Esophagus muscularis mucosa (tissue), 4 donors: ENCODE data around the gene TRIM67. TPM values are rescaled to one million over a fixed set of nuclear protein-coding genes. Genes with fewer than 3 reads are reported as not detected.
A peak's percentile ranks its signal among the peaks of the same experiment; 100 is the strongest.

ENCODE experiments used
- DNase-seq: peaks from one replicate; pipeline ENCODE4 v3.0.0-alpha.2; 2017; ENCODE audit errors: extremely low spot score
- H3K27ac ChIP-seq, 4 donors: fragments of 200-600 bp; sonication (generic); replicated peaks in 1 of 4; 1 replicate in 3 of 4; 2 replicates in 1 of 4; pipeline ENCODE4 v1.5.1; 2016 to 2019; ENCODE audit warnings: mild to moderate bottlenecking in 1 of 4
- H3K27me3 ChIP-seq, 4 donors: fragments of 200-600 bp; sonication (generic); one replicate each; pipeline versions ENCODE4 v1.5.1 to v1.6.0; 2016 to 2019
- H3K36me3 ChIP-seq, 4 donors: fragments of 200-600 bp; sonication (generic); one replicate each; pipeline ENCODE4 v1.5.1; 2016 to 2019
- H3K4me1 ChIP-seq, 4 donors: fragments of 200-600 bp; sonication (generic); one replicate each; pipeline ENCODE4 v1.5.1; 2016 to 2019
- H3K4me3 ChIP-seq, 4 donors: fragments of 200-600 bp; sonication (generic); 1 replicate in 2 of 4; 2 replicates in 2 of 4; pipeline ENCODE4 v1.5.1; 2016 to 2019; ENCODE audit warnings: mild to moderate bottlenecking in 4 of 4, moderate library complexity in 1 of 4
- H3K9me3 ChIP-seq, 4 donors: fragments of 200-600 bp; sonication (generic); 1 replicate in 3 of 4; 2 replicates in 1 of 4; pipeline ENCODE4 v1.5.1; 2016 to 2019
- CTCF ChIP-seq, 3 experiments: fragments of 200-600 bp in 2 of 3; fragments of 450-650 bp in 1 of 3; sonication (generic) in 2 of 3; IDR thresholded peaks; one replicate each; pipeline ENCODE4 v1.5.1; 2017 to 2019; ENCODE audit warnings: antibody characterized with exemption in 3 of 3, mild to moderate bottlenecking in 2 of 3, moderate library complexity in 1 of 3
- EP300 ChIP-seq: sonication (generic); formaldehyde crosslinking; IDR thresholded peaks from one replicate; pipeline ENCODE4 v1.6.1; 2017; ENCODE audit warnings: antibody characterized with exemption
- POLR2A ChIP-seq: fragments of 450-650 bp; IDR thresholded peaks from one replicate; pipeline ENCODE4 v1.6.1; 2017; ENCODE audit warnings: antibody characterized with exemption, moderate library complexity, mild to moderate bottlenecking, low read depth
- POLR2AphosphoS5 ChIP-seq, 2 donors: sonication (generic); formaldehyde crosslinking; IDR thresholded peaks; one replicate each; pipeline ENCODE4 v1.6.1; 2017; ENCODE audit warnings: antibody characterized with exemption in 2 of 2
- WGBS: methylation state at CpG from one replicate; pipeline ENCODE4 v1.1.5; 2018; 5-methylcytosine and 5-hydroxymethylcytosine counted together
- intact Hi-C: fragments of 100-400 bp; cut with DNase I; formaldehyde crosslinking; loops from one replicate; pipeline ENCODE4 v1.15.1; 2023
- total RNA-seq, 4 donors: library from RNA; depleted of rRNA; stranded (reverse); fragments of >200 nt; gene quantifications; one replicate each; pipeline versions ENCODE4 v1.1.0 to v1.2.1, GENCODE V29; 2016

Gene TRIM67
- total RNA-seq, 4 donors from 2014 or later = under 0.01 to 0.42 (median 0.13) TPM; not detected in 1

- Histone ChIP-seq H3K27ac (no peak overlapping the region), H3K36me3 (no peaks in the 10 kb centered on the region), H3K4me3 (no peak overlapping the region), H3K9me3 (peaks cover 0 to 12% (median 5%) of the 10 kb centered on the region in 4 donors), H3K4me1 (peaks cover 0 to 7% (median 0%) of the 10 kb centered on the region in 4 donors), H3K27me3 (peaks cover 0 to 8% (median 0%) of the 10 kb centered on the region in 4 donors)
- DNase-seq = no peak
- intact Hi-C loops = no loop called here
- TF ChIP-seq CTCF (IDR thresholded peaks at IDR 0.05) (no peak), POLR2AphosphoS5 (IDR thresholded peaks at IDR 0.05) (no peak), POLR2A (no peak), EP300 (no peak)
- WGBS = 87% methylated on average over 7 of the region's 7 CpGs
Measured at GRCh38 chr1:231144416-231145193, 17.3 kb upstream of the TRIM67 start.

GRCh38 chr1:231147896-231148295, 14.0 kb upstream of the TRIM67 start:
- TF ChIP-seq POLR2A (no peak), POLR2AphosphoS5 (IDR thresholded peaks at IDR 0.05) (no peak), CTCF (IDR thresholded peaks at IDR 0.05) (no peak), EP300 (no peak)
- no peaks in the 10 kb centered on the region for H3K36me3 ChIP-seq
- peaks cover 0 to 30% (median 22%) of the 10 kb centered on the region in 4 donors for H3K9me3 ChIP-seq
- WGBS = 87% methylated on average over 3 of the region's 3 CpGs
- no peak for DNase-seq
- no peak overlapping the region for H3K27ac ChIP-seq
- intact Hi-C loops = no loop called here
- H3K4me1 ChIP-seq = no peaks in the 10 kb centered on the region
- H3K4me3 ChIP-seq = no peak overlapping the region
- peaks cover 0 to 8% (median 0%) of the 10 kb centered on the region in 4 donors for H3K27me3 ChIP-seq

GRCh38 chr1:231151811-231152210, 10.0 kb upstream of the TRIM67 start:
- Histone ChIP-seq H3K27ac (no peak overlapping the region), H3K4me1 (no peaks in the 10 kb centered on the region), H3K36me3 (no peaks in the 10 kb centered on the region), H3K4me3 (no peak overlapping the region), H3K27me3 (peaks cover 0 to 16% (median 0%) of the 10 kb centered on the region in 4 donors), H3K9me3 (peaks cover 0 to 21% (median 17%) of the 10 kb centered on the region in 4 donors)
- DNase-seq = peak; percentile 21
- TF ChIP-seq POLR2AphosphoS5 (IDR thresholded peaks at IDR 0.05) (no peak), CTCF (IDR thresholded peaks at IDR 0.05) (no peak), POLR2A (no peak), EP300 (no peak)
- 5% methylated on average over 1 of the region's 1 CpG for WGBS
- intact Hi-C loops = no loop called here

- no peak overlapping the region for H3K27ac ChIP-seq
- peaks cover 0 to 21% (median 17%) of the 10 kb centered on the region in 4 donors for H3K9me3 ChIP-seq
- no peaks in the 10 kb centered on the region for H3K36me3 ChIP-seq
- H3K4me3 ChIP-seq = no peak overlapping the region
- H3K4me1 ChIP-seq = no peaks in the 10 kb centered on the region
- peak; percentile 37 for DNase-seq
- H3K27me3 ChIP-seq = peaks cover 0 to 19% (median 0%) of the 10 kb centered on the region in 4 donors
- no peak for TF ChIP-seq POLR2AphosphoS5 (IDR thresholded peaks at IDR 0.05)
- TF ChIP-seq EP300 = no peak
- TF ChIP-seq CTCF (IDR thresholded peaks at IDR 0.05) = no peak
- TF ChIP-seq POLR2A = no peak
- WGBS = 48% methylated on average over 2 of the region's 2 CpGs
- intact Hi-C loops = no loop called here
Measured at GRCh38 chr1:231153726-231154125, 8.1 kb upstream of the TRIM67 start.
